ENCODE results near the gene DIO3.
"Not testable (repeated sequence)": the region's sequence is repeated elsewhere in the genome, so short reads cannot be mapped to it uniquely, and the experiment has no call there.

DIO3 gene

GRCh38 chr14:101559624-101560533, 1.4 kb upstream of the DIO3 start:
- DNase-seq: no peak

DNA sequence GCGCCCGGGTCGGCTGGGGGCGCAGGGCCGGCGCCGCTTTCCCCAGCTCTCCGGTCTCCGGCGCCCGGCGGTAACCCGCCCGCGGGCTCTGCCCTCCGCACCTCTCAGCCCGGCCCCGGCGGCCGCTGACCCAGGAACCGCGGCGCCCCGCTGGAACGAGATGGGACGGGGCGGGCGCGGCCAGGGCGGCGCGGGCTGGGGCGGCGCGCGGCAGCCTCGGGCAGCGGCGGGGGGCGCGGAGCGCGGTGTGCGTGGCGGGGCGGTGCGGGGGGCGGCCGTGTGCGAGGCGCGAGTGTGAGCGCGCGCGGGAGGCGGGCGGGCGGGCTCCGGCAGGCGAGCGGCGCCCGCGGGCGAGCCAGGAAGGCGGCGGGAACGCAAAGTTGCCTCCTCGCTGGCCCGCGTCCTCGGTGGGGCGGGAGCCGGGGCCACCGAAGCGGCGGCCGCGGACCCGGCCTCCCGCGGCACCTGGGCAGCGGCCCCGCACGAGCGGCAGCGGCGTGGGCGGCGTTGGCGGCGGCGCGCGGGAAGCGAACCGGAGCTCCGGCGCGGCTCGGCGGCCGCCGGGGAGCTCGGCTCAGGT, 671 bp upstream of the DIO3 start:
- DNase-seq: no peak

- DNase-seq: no peak
Observed at GRCh38 chr14:101561897-101562490, 699 bp downstream of the DIO3 start.

- no peak for DNase-seq
Observed at GRCh38 chr14:101562659-101563351, 1.5 kb downstream of the DIO3 start.

GRCh38 chr14:101563352-101563653, 2.0 kb downstream of the DIO3 start:
- DNase-seq: no peak

GRCh38 chr14:101563654-101564443, 2.6 kb downstream of the DIO3 start:
- DNase-seq: no peak

GRCh38 chr14:101564444-101564776, 3.1 kb downstream of the DIO3 start:
- no peak for DNase-seq

GRCh38 chr14:101564819-101565698, 3.8 kb downstream of the DIO3 start:
- no peak for DNase-seq

- no peak for DNase-seq
Observed at GRCh38 chr14:101567252-101567651, 6.0 kb downstream of the DIO3 start.

GRCh38 chr14:101571004-101571403, 9.7 kb downstream of the DIO3 start:
- DNase-seq: no peak

DNA sequence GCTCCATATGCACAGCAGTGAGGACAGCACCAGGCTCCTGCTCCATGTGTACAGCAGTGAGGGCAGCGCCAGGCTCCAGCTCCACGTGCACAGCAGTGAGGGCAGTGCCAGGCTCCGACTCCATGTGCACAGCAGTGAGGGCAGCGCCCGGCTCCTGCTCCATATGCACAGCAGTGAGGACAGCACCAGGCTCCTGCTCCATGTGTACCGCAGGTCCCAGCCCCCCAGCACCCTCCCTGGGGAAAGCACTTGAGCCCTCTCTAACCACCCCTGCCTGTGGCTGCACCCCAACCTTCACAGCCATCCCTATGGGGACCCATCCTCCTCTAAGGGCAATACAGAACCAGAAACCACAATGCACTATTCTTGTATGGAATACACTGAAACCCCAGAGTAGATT, 11.2 kb downstream of the DIO3 start:
- not testable (repeated sequence) for DNase-seq

DNA sequence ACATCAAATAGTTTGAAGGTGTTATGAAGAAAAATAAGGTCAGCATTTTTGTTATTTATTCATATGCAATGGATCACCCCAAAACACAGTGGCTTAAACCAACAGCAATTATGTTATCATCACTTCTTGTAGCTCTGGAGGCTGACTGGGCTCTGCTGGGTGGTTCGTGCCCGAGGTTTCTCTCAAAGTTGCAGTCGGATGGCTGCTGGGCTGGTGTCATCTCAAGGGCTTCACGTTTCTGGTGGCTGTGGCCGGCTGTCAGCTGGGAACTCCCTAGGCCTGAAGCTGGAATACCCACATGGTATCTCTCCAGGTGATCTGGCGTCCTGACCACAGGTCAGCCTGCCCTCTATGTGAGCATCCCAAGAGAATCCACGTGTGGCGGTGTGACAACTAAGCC, 12.0 kb downstream of the DIO3 start:
- no peak for DNase-seq

- DNase-seq: no peak
Observed at GRCh38 chr14:101575581-101575980, 14.3 kb downstream of the DIO3 start.

GRCh38 chr14:101577221-101577909, 16.1 kb downstream of the DIO3 start:
- DNase-seq: no peak

- no peak for DNase-seq
Observed at GRCh38 chr14:101578489-101578888, 17.2 kb downstream of the DIO3 start.

DNA sequence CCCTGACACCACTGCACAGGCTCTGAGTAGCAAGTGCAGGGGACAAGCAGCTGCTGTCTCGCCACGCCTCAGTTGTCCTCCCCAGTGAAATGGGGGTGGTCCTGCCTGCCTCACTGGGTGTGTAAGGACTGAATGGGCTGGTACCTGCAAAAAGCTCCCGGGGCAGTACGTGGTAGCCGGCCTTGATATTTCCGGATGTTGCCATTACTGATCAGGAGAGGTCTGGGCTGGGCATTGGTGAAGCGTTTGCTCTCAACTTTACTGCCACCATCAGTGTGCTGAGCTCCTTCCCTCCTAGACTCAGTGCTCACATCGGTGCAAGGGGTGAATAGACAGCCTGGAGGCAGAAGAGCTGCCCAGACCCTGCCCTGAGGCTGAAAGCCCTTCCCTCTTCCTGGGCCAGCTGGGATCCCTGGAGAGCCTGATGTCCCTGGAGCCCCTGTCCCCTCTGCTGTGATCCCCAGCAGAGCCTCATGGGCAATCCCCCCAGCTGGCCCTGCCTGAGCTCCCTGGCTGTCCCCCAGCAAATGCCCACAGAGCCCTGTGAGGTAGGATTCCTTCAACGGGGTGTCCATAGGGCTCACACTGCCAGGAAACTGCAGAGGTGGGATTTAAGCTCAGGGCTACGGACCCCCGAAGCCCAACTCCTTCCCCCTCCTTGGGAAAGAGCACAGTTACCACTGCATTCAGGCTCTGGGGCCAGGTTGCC, 18.2 kb downstream of the DIO3 start:
- DNase-seq: no peak

DNA sequence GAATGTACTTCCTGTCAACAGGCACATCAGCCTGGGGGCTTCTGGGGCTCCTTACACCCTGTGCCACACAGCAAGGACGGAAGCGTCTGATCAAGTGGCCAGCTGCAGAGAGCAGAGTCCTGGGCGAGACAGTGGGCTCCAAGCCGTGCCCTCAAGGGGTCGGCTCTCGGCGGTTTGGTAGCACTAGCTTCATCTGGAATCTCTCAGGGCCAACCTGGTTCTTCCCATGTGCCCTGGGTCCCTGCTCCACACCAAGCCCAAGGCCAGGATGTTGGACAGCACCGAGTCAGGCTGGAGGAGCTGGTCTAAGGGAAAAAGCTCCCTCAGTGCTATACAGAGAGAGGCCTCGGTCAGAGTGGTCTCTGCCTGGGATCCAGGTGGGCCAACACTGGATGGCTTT, 20.5 kb downstream of the DIO3 start:
- DNase-seq: no peak

GRCh38 chr14:101582294-101582693, 21.0 kb downstream of the DIO3 start:
- DNase-seq: no peak

- DNase-seq: no peak
Observed at GRCh38 chr14:101583006-101583714, 21.9 kb downstream of the DIO3 start.

- no peak for DNase-seq
Observed at GRCh38 chr14:101583715-101584054, 22.4 kb downstream of the DIO3 start.

All from NCI-H146 (cell line).